Measurements from ENCODE around the gene SLC10A7. TPM values are rescaled to one million over a fixed set of nuclear protein-coding genes. Genes with fewer than 3 reads are reported as not detected.

The SLC10A7 gene
- total and polyA plus RNA-seq, 9 of the 15 experiments (the other 6 are each of a cell fraction or from before 2014, with no cell fraction given), result 6.4 to 22.8 (median 16.1) TPM

GRCh38 chr4:146317783-146318182, 204.0 kb downstream of the SLC10A7 start:
- FAIRE-seq (no peak), ATAC-seq (no peak), DNase-seq (ENCODE audit: extremely low read depth in 1 of 4, low spot score in 3 of 4) (no peak)
- in situ Hi-C loops (cut with MboI) (no loop called here), intact Hi-C loops (cut with micrococcal nuclease) (no loop called here)
- Histone ChIP-seq H3K4me2 (ENCODE audit: insufficient read depth, low read length) (no peak overlapping the region), H3K27ac (ENCODE audit: extremely low read depth, low read depth, low read length) (no peak overlapping the region), H3K36me3 (ENCODE audit: control insufficient read depth, insufficient read depth, low read length) (no peaks in the 10 kb centered on the region), H3K4me3 (no peak overlapping the region), H4K20me1 (replicated peaks; ENCODE audit: control insufficient read depth, insufficient read depth, low read length) (no peaks in the 10 kb centered on the region), H3K9me1 (ENCODE audit: control insufficient read depth, insufficient read depth, low read length) (no peaks in the 10 kb centered on the region), H3K4me1 (replicated peaks in 1 of 2; ENCODE audit: control insufficient read depth in 2 of 2, insufficient read depth in 2 of 2, low read length in 2 of 2) (no peaks in the 10 kb centered on the region), H3K79me2 (ENCODE audit: control insufficient read depth, insufficient read depth, low read length) (no peaks in the 10 kb centered on the region), H2AFZ (ENCODE audit: low read depth, low read length) (no peak overlapping the region), H3K9me3 (replicated peaks; ENCODE audit: control insufficient read depth, insufficient read depth, low read depth, low read length) (no peaks in the 10 kb centered on the region), H3K9ac (ENCODE audit: insufficient read depth in 1 of 2, low read depth in 2 of 2, low read length in 2 of 2) (no peak overlapping the region), H3K27me3 (ENCODE audit: control insufficient read depth in 2 of 2, insufficient read depth in 2 of 2, low read length in 2 of 2) (no peaks in the 10 kb centered on the region)
- WGBS (ENCODE audit: insufficient coverage, low coverage, missing lambda C conversion rate), result 13% methylated on average over 1 of the region's 1 CpG
- POLR2A ChIA-PET, result no interaction called here
- no TSS peak for BruUV-seq (replicated peaks)
- CTCF ChIA-PET (ENCODE audit: low intra/inter-chr PET ratio), result no interaction called here
- TF ChIP-seq ERF (CRISPR knock-in tag; IDR thresholded peaks at IDR 0.05) (no peak), SIN3A (IDR thresholded peaks at IDR 0.05; ENCODE audit: borderline replicate concordance in 2 of 2, control insufficient read depth in 1 of 2, low read depth in 2 of 2, low read length in 2 of 2) (no peak), ZNF324 (CRISPR knock-in tag; IDR thresholded peaks at IDR 0.05) (no peak), SNRNP70 (optimal IDR thresholded peaks at IDR 0.05; ENCODE audit: low read depth, low read length) (no peak), ZBTB1 (CRISPR knock-in tag; IDR thresholded peaks at IDR 0.05; ENCODE audit: borderline replicate concordance, low read depth) (no peak), TAF7 (tag; IDR thresholded peaks at IDR 0.05) (no peak), LARP7 (IDR thresholded peaks at IDR 0.05) (no peak), RBM17 (IDR thresholded peaks at IDR 0.05; ENCODE audit: borderline replicate concordance, low read depth, low read length) (no peak), VEZF1 (CRISPR knock-in tag; IDR thresholded peaks at IDR 0.05) (no peak), EP400 (IDR thresholded peaks at IDR 0.05) (no peak), HNRNPH1 (optimal IDR thresholded peaks at IDR 0.05; ENCODE audit: low read depth, low read length) (no peak), LCOR (CRISPR knock-in tag; IDR thresholded peaks at IDR 0.05) (no peak), ZFP36 (IDR thresholded peaks at IDR 0.05; ENCODE audit: low read depth, low read length, partially characterized antibody) (no peak), ESRRB (CRISPR knock-in tag; IDR thresholded peaks at IDR 0.05; ENCODE audit: borderline replicate concordance) (no peak), ZNF146 (CRISPR knock-in tag; IDR thresholded peaks at IDR 0.05; ENCODE audit: unreplicated experiment) (no peak), NCOA1 (IDR thresholded peaks at IDR 0.05; ENCODE audit: low read depth) (no peak), NRF1 (conservative IDR thresholded peaks at IDR 0.05 in 1 of 2, IDR thresholded peaks at IDR 0.05 in 1 of 2) (no peak)
- TF ChIP-seq, protein P1, sequence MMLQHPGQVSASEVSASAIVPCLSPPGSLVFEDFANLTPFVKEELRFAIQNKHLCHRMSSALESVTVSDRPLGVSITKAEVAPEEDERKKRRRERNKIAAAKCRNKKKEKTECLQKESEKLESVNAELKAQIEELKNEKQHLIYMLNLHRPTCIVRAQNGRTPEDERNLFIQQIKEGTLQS (IDR thresholded peaks at IDR 0.05), result no peak
- TF ChIP-seq, protein P1 (CRISPR knock-in tag; conservative IDR thresholded peaks at IDR 0.05), result no peak
- TF ChIP-seq, protein P2, sequence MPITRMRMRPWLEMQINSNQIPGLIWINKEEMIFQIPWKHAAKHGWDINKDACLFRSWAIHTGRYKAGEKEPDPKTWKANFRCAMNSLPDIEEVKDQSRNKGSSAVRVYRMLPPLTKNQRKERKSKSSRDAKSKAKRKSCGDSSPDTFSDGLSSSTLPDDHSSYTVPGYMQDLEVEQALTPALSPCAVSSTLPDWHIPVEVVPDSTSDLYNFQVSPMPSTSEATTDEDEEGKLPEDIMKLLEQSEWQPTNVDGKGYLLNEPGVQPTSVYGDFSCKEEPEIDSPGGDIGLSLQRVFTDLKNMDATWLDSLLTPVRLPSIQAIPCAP (CRISPR knock-in tag; IDR thresholded peaks at IDR 0.05; ENCODE audit: borderline replicate concordance), result no peak

Data from K562 (cell line).